ENCODE measurements around the gene DAP. TPM values are rescaled to one million over a fixed set of nuclear protein-coding genes. Genes with fewer than 3 reads are reported as not detected.

Gene DAP
- polyA plus RNA-seq, 4 donors = 81.2 to 203 (median 142) TPM

- Histone ChIP-seq H3K4me1 (ENCODE audit: control insufficient read depth in 3 of 3, insufficient read depth in 2 of 3, low read depth in 1 of 3, low read length in 2 of 3) (peaks cover 0 to 2% (median 0%) of the 10 kb centered on the region in 3 donors), H3K4me3 (ENCODE audit: low read depth in 1 of 3, low read length in 3 of 3) (no peak overlapping the region), H3K36me3 (ENCODE audit: control insufficient read depth in 3 of 3, insufficient read depth in 2 of 3, low read depth in 1 of 3, low read length in 3 of 3) (no peaks in the 10 kb centered on the region), H3K9me3 (ENCODE audit: control insufficient read depth in 2 of 2, insufficient read depth in 1 of 2, low read depth in 1 of 2, low read length in 1 of 2) (peaks cover 0 to 2% of the 10 kb centered on the region in 2 donors), H3K27ac (ENCODE audit: low read depth in 1 of 3, low read length in 2 of 3) (no peak overlapping the region), H3K27me3 (ENCODE audit: control insufficient read depth in 3 of 3, insufficient read depth in 3 of 3, low read length in 3 of 3) (peaks cover 0 to 18% (median 4%) of the 10 kb centered on the region in 3 donors)
- DNase-seq = no peak
- 71 to 80% (median 77%) methylated on average over 12 of the region's 12 CpGs for WGBS, 3 donors
- FAIRE-seq = no peak
Observed at GRCh38 chr5:10653751-10654400, 107.2 kb downstream of the DAP start.

GRCh38 chr5:10653043-10653442 is 108.0 kb downstream of the DAP start:
- no peak overlapping the region for H3K4me3 ChIP-seq (ENCODE audit: low read depth in 1 of 3, low read length in 3 of 3)
- H3K4me1 ChIP-seq (ENCODE audit: control insufficient read depth in 3 of 3, insufficient read depth in 2 of 3, low read depth in 1 of 3, low read length in 2 of 3) = peaks cover 0 to 2% (median 0%) of the 10 kb centered on the region in 3 donors
- FAIRE-seq (no peak), DNase-seq (no peak)
- H3K9me3 ChIP-seq (ENCODE audit: control insufficient read depth in 2 of 2, insufficient read depth in 1 of 2, low read depth in 1 of 2, low read length in 1 of 2) = peaks cover 0 to 2% of the 10 kb centered on the region in 2 donors
- H3K27ac ChIP-seq (ENCODE audit: low read depth in 1 of 3, low read length in 2 of 3) = no peak overlapping the region
- 39 to 46% (median 46%) methylated on average over 4 of the region's 4 CpGs for WGBS, 3 donors
- no peaks in the 10 kb centered on the region for H3K36me3 ChIP-seq (ENCODE audit: control insufficient read depth in 3 of 3, insufficient read depth in 2 of 3, low read depth in 1 of 3, low read length in 3 of 3)
- peaks cover 0 to 23% (median 4%) of the 10 kb centered on the region in 3 donors for H3K27me3 ChIP-seq (ENCODE audit: control insufficient read depth in 3 of 3, insufficient read depth in 3 of 3, low read length in 3 of 3)

- Histone ChIP-seq H3K27me3 (ENCODE audit: control insufficient read depth in 3 of 3, insufficient read depth in 3 of 3, low read length in 3 of 3) (peaks cover 0 to 25% (median 4%) of the 10 kb centered on the region in 3 donors), H3K36me3 (ENCODE audit: control insufficient read depth in 3 of 3, insufficient read depth in 2 of 3, low read depth in 1 of 3, low read length in 3 of 3) (no peaks in the 10 kb centered on the region), H3K9me3 (ENCODE audit: control insufficient read depth in 2 of 2, insufficient read depth in 1 of 2, low read depth in 1 of 2, low read length in 1 of 2) (peaks cover 0 to 2% of the 10 kb centered on the region in 2 donors), H3K27ac (ENCODE audit: low read depth in 1 of 3, low read length in 2 of 3) (no peak overlapping the region), H3K4me1 (ENCODE audit: control insufficient read depth in 3 of 3, insufficient read depth in 2 of 3, low read depth in 1 of 3, low read length in 2 of 3) (peaks cover 0 to 2% (median 0%) of the 10 kb centered on the region in 3 donors), H3K4me3 (ENCODE audit: low read depth in 1 of 3, low read length in 3 of 3) (no peak overlapping the region)
- DNase-seq = no peak
- WGBS, 3 donors = 80 to 87% (median 86%) methylated on average over 8 of the region's 8 CpGs
- FAIRE-seq = no peak
Observed at GRCh38 chr5:10652606-10653005, 108.4 kb downstream of the DAP start.

- H3K27me3 ChIP-seq (ENCODE audit: control insufficient read depth in 3 of 3, insufficient read depth in 3 of 3, low read length in 3 of 3) = peaks cover 0 to 25% (median 4%) of the 10 kb centered on the region in 3 donors
- 75 to 85% (median 83%) methylated on average over 13 of the region's 13 CpGs for WGBS, 3 donors
- FAIRE-seq = no peak
- DNase-seq = no peak
- peaks cover 0 to 2% of the 10 kb centered on the region in 2 donors for H3K9me3 ChIP-seq (ENCODE audit: control insufficient read depth in 2 of 2, insufficient read depth in 1 of 2, low read depth in 1 of 2, low read length in 1 of 2)
- H3K4me1 ChIP-seq (ENCODE audit: control insufficient read depth in 3 of 3, insufficient read depth in 2 of 3, low read depth in 1 of 3, low read length in 2 of 3) = peaks cover 0 to 2% (median 0%) of the 10 kb centered on the region in 3 donors
- no peaks in the 10 kb centered on the region for H3K36me3 ChIP-seq (ENCODE audit: control insufficient read depth in 3 of 3, insufficient read depth in 2 of 3, low read depth in 1 of 3, low read length in 3 of 3)
- H3K27ac ChIP-seq (ENCODE audit: low read depth in 1 of 3, low read length in 2 of 3) = no peak overlapping the region
- H3K4me3 ChIP-seq (ENCODE audit: low read depth in 1 of 3, low read length in 3 of 3) = no peak overlapping the region
Observed at GRCh38 chr5:10652151-10652550, 108.9 kb downstream of the DAP start.

- peaks cover 0 to 29% (median 4%) of the 10 kb centered on the region in 3 donors for H3K27me3 ChIP-seq (ENCODE audit: control insufficient read depth in 3 of 3, insufficient read depth in 3 of 3, low read length in 3 of 3)
- FAIRE-seq (no peak), DNase-seq (peak in 1 of 2 donors; percentile 47)
- WGBS, 3 donors = 36 to 59% (median 43%) methylated on average over 45 to 68 of the region's 68 CpGs
- no peak overlapping the region for H3K27ac ChIP-seq (ENCODE audit: low read depth in 1 of 3, low read length in 2 of 3)
- H3K4me1 ChIP-seq (ENCODE audit: control insufficient read depth in 3 of 3, insufficient read depth in 2 of 3, low read depth in 1 of 3, low read length in 2 of 3) = peaks cover 0 to 2% (median 0%) of the 10 kb centered on the region in 3 donors
- H3K4me3 ChIP-seq (ENCODE audit: low read depth in 1 of 3, low read length in 3 of 3) = no peak overlapping the region
- H3K36me3 ChIP-seq (ENCODE audit: control insufficient read depth in 3 of 3, insufficient read depth in 2 of 3, low read depth in 1 of 3, low read length in 3 of 3) = no peaks in the 10 kb centered on the region
- H3K9me3 ChIP-seq (ENCODE audit: control insufficient read depth in 2 of 2, insufficient read depth in 1 of 2, low read depth in 1 of 2, low read length in 1 of 2) = peaks cover 0 to 2% of the 10 kb centered on the region in 2 donors
Observed at GRCh38 chr5:10649666-10650380, 111.2 kb downstream of the DAP start.

GRCh38 chr5:10648806-10649665 is 112.0 kb downstream of the DAP start:
- H3K4me1 ChIP-seq (ENCODE audit: control insufficient read depth in 3 of 3, insufficient read depth in 2 of 3, low read depth in 1 of 3, low read length in 2 of 3) = peaks cover 0 to 2% (median 0%) of the 10 kb centered on the region in 3 donors
- peaks cover 0 to 2% of the 10 kb centered on the region in 2 donors for H3K9me3 ChIP-seq (ENCODE audit: control insufficient read depth in 2 of 2, insufficient read depth in 1 of 2, low read depth in 1 of 2, low read length in 1 of 2)
- no peak overlapping the region for H3K27ac ChIP-seq (ENCODE audit: low read depth in 1 of 3, low read length in 2 of 3)
- FAIRE-seq (no peak), DNase-seq (no peak)
- H3K4me3 ChIP-seq (ENCODE audit: low read depth in 1 of 3, low read length in 3 of 3) = no peak overlapping the region
- H3K36me3 ChIP-seq (ENCODE audit: control insufficient read depth in 3 of 3, insufficient read depth in 2 of 3, low read depth in 1 of 3, low read length in 3 of 3) = no peaks in the 10 kb centered on the region
- peaks cover 0 to 29% (median 4%) of the 10 kb centered on the region in 3 donors for H3K27me3 ChIP-seq (ENCODE audit: control insufficient read depth in 3 of 3, insufficient read depth in 3 of 3, low read length in 3 of 3)
- WGBS, 3 donors = 53 to 70% (median 55%) methylated on average over 56 to 60 of the region's 60 CpGs

- FAIRE-seq (no peak), DNase-seq (no peak)
- WGBS, 3 donors = 86 to 96% (median 88%) methylated on average over 5 of the region's 5 CpGs
- H3K27me3 ChIP-seq (ENCODE audit: control insufficient read depth in 3 of 3, insufficient read depth in 3 of 3, low read length in 3 of 3) = peaks cover 0 to 26% (median 4%) of the 10 kb centered on the region in 3 donors
- no peak overlapping the region for H3K27ac ChIP-seq (ENCODE audit: low read depth in 1 of 3, low read length in 2 of 3)
- no peaks in the 10 kb centered on the region for H3K36me3 ChIP-seq (ENCODE audit: control insufficient read depth in 3 of 3, insufficient read depth in 2 of 3, low read depth in 1 of 3, low read length in 3 of 3)
- peaks cover 0 to 2% of the 10 kb centered on the region in 2 donors for H3K9me3 ChIP-seq (ENCODE audit: control insufficient read depth in 2 of 2, insufficient read depth in 1 of 2, low read depth in 1 of 2, low read length in 1 of 2)
- no peaks in the 10 kb centered on the region for H3K4me1 ChIP-seq (ENCODE audit: control insufficient read depth in 3 of 3, insufficient read depth in 2 of 3, low read depth in 1 of 3, low read length in 2 of 3)
- H3K4me3 ChIP-seq (ENCODE audit: low read depth in 1 of 3, low read length in 3 of 3) = no peak overlapping the region
Observed at GRCh38 chr5:10647640-10648039, 113.4 kb downstream of the DAP start.

GRCh38 chr5:10645671-10646070 is 115.4 kb downstream of the DAP start:
- Histone ChIP-seq H3K27me3 (ENCODE audit: control insufficient read depth in 3 of 3, insufficient read depth in 3 of 3, low read length in 3 of 3) (peaks cover 0 to 29% (median 4%) of the 10 kb centered on the region in 3 donors), H3K4me3 (ENCODE audit: low read depth in 1 of 3, low read length in 3 of 3) (no peak overlapping the region), H3K36me3 (ENCODE audit: control insufficient read depth in 3 of 3, insufficient read depth in 2 of 3, low read depth in 1 of 3, low read length in 3 of 3) (no peaks in the 10 kb centered on the region), H3K4me1 (ENCODE audit: control insufficient read depth in 3 of 3, insufficient read depth in 2 of 3, low read depth in 1 of 3, low read length in 2 of 3) (no peaks in the 10 kb centered on the region), H3K9me3 (ENCODE audit: control insufficient read depth in 2 of 2, insufficient read depth in 1 of 2, low read depth in 1 of 2, low read length in 1 of 2) (no peaks in the 10 kb centered on the region), H3K27ac (ENCODE audit: low read depth in 1 of 3, low read length in 2 of 3) (no peak overlapping the region)
- no peak for DNase-seq
- FAIRE-seq = no peak
- WGBS, 3 donors = 71 to 78% (median 72%) methylated on average over 6 of the region's 6 CpGs

All from small intestine (tissue), 7 donors.